Fibroblast of pulmonary artery (primary cell): Measurements from ENCODE around the gene BTBD8.

Experiments
- DNase-seq: peaks from one replicate; pipeline ENCODE4 v3.0.0-alpha.2; 2010; ENCODE audit warnings: low read depth
- H3K4me3 ChIP-seq: replicated peaks from 2 replicates; pipeline ENCODE4 v1.5.1; 2011; ENCODE audit warnings: low read depth, mild to moderate bottlenecking, control low read depth, low read length, moderate library complexity
- CTCF ChIP-seq: IDR thresholded peaks from 2 replicates; pipeline ENCODE4 v1.5.1; 2011; ENCODE audit warnings: mild to moderate bottlenecking, control low read depth, low read length, inconsistent platforms; ENCODE audit errors: missing control alignments

Gene BTBD8

DNA sequence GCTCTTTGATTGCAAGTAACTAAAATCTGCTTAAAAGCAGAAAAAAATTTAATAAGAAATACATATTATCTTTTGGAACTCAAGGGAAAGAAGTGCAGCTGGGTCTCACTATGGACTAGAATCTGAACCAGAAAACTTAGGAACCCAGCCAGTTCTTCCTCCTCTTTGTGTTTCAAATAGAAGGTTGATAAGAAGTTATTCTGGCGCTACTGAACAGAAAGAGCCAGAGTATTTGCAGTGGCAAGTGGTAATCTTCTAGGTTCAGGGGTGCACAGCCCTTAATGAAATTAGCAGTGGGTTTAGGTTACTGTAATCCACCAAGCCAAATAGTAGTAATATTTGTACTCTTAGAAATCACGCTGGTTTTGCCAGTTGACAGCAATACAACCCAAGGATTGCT, 28.5 kb downstream of the BTBD8 start:
- no peak for TF ChIP-seq CTCF
- no peak overlapping the region for H3K4me3 ChIP-seq
- DNase-seq: no peak

- H3K4me3 ChIP-seq: no peak overlapping the region
- no peak for TF ChIP-seq CTCF
- DNase-seq: no peak
These were observed 37.4 kb downstream of the BTBD8 start for GRCh38 chr1:92117526-92117925.

- no peak overlapping the region for H3K4me3 ChIP-seq
- DNase-seq: no peak
- TF ChIP-seq CTCF: no peak
These were observed 38.7 kb downstream of the BTBD8 start for GRCh38 chr1:92118826-92119225.

DNA sequence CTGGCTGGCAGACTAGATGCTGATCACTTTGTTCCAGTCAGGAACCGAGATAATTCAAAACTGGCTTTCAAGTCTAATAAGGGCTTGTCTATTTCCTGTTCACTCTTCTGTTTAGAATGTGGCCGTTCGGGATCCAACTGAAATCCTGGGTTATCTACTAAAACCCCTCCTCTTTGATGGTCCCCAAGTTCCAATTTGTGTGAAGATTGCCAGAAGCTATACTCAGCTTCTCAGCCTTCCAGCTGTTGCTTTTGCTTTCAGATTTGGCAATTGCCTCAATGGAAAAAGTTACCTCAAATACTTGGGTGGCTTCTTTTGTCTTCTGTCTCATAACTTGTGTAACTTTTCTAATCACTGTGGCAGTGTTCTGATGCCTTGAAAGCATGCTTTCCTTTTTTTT, 43.7 kb downstream of the BTBD8 start:
- no peak for TF ChIP-seq CTCF
- DNase-seq: peak; percentile 2
- H3K4me3 ChIP-seq: no peak overlapping the region

GRCh38 chr1:92125204-92125603, 45.1 kb downstream of the BTBD8 start:
- H3K4me3 ChIP-seq: no peak overlapping the region
- no peak for DNase-seq
- no peak for TF ChIP-seq CTCF

- no peak for TF ChIP-seq CTCF
- no peak overlapping the region for H3K4me3 ChIP-seq
- DNase-seq: no peak
These were observed 45.9 kb downstream of the BTBD8 start for GRCh38 chr1:92126088-92126487.

DNA sequence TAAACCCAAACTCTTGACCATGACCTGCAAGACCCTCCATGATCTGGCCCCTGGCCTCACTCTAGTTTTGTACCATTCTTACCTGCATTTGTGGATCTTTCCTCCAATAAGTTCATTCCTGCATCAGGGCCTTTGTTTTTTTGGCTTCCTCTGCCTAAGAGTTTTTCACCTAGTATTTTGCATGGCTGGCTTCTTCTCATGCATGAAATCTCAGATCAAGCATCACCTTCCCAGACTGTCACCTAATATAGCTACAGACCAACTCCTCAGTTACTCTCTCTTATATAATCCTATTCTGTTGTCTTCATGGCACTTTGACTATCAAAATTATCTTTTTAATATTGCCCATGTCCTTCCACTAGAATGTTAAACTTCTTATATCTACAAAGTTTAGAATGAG, 54.2 kb downstream of the BTBD8 start:
- no peak for TF ChIP-seq CTCF
- H3K4me3 ChIP-seq: no peak overlapping the region
- no peak for DNase-seq
